ENCODE measurements around the gene BCAS4. TPM values are rescaled to one million over a fixed set of nuclear protein-coding genes. Genes with fewer than 3 reads are reported as not detected.

The BCAS4 gene
- total RNA-seq, 3 donors from 2014 or later (not counting 1 experiment from before 2014, with no cell fraction given): 7.7 to 13.5 (median 10.5) TPM

DNA sequence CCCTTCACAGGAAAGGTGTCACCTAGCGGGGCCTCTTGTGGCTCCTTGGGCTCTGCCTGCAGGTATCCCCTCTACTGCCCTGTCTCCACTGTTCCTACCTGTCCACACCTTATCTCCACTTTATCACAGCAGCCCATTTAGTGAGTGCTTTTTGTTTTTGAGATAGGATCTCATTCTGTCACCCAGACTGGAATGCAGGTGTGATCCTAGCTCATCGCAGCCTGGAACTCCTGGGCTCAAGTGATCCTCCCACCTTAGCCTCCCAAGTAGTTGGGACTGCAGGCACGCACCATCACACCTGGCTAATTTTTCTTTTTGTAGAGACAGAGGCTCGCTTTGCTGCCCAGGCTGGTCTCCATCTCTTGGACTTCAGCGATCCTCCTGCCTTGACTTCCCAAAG is 48.0 kb downstream of the BCAS4 start:
- no peak overlapping the region for H3K27ac Mint-ChIP-seq
- H3K4me3 ChIP-seq (ENCODE audit: low read length): no peak overlapping the region
- H3K36me3 Mint-ChIP-seq: no peaks in the 10 kb centered on the region
- no peaks in the 10 kb centered on the region for H3K27me3 ChIP-seq (ENCODE audit: control insufficient read depth, insufficient read depth, low read length)
- H3K4me1 ChIP-seq (ENCODE audit: control insufficient read depth, insufficient read depth, low read length): peaks cover 9% of the 10 kb centered on the region
- TF ChIP-seq, protein P1, sequence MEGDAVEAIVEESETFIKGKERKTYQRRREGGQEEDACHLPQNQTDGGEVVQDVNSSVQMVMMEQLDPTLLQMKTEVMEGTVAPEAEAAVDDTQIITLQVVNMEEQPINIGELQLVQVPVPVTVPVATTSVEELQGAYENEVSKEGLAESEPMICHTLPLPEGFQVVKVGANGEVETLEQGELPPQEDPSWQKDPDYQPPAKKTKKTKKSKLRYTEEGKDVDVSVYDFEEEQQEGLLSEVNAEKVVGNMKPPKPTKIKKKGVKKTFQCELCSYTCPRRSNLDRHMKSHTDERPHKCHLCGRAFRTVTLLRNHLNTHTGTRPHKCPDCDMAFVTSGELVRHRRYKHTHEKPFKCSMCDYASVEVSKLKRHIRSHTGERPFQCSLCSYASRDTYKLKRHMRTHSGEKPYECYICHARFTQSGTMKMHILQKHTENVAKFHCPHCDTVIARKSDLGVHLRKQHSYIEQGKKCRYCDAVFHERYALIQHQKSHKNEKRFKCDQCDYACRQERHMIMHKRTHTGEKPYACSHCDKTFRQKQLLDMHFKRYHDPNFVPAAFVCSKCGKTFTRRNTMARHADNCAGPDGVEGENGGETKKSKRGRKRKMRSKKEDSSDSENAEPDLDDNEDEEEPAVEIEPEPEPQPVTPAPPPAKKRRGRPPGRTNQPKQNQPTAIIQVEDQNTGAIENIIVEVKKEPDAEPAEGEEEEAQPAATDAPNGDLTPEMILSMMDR (IDR thresholded peaks at IDR 0.05): no peak
- no peak overlapping the region for H3K27ac ChIP-seq (ENCODE audit: low read length)
- intact Hi-C loops (cut with micrococcal nuclease): no loop called here
- H3K36me3 ChIP-seq (ENCODE audit: control insufficient read depth, insufficient read depth, low read length): peaks cover 2% of the 10 kb centered on the region
- H3K9me3 ChIP-seq (ENCODE audit: control insufficient read depth, insufficient read depth, low read length): no peaks in the 10 kb centered on the region
- no peaks in the 10 kb centered on the region for H3K27me3 Mint-ChIP-seq (ENCODE audit: low read depth in 2 of 2)
- H3K9me3 Mint-ChIP-seq: no peaks in the 10 kb centered on the region
- H3K4me1 Mint-ChIP-seq: no peaks in the 10 kb centered on the region
- H3K4me3 Mint-ChIP-seq: no peak overlapping the region
- no peak for ATAC-seq
- no peak for DNase-seq
- WGBS (ENCODE audit: insufficient coverage): 94% methylated on average over 5 of the region's 5 CpGs

DNA sequence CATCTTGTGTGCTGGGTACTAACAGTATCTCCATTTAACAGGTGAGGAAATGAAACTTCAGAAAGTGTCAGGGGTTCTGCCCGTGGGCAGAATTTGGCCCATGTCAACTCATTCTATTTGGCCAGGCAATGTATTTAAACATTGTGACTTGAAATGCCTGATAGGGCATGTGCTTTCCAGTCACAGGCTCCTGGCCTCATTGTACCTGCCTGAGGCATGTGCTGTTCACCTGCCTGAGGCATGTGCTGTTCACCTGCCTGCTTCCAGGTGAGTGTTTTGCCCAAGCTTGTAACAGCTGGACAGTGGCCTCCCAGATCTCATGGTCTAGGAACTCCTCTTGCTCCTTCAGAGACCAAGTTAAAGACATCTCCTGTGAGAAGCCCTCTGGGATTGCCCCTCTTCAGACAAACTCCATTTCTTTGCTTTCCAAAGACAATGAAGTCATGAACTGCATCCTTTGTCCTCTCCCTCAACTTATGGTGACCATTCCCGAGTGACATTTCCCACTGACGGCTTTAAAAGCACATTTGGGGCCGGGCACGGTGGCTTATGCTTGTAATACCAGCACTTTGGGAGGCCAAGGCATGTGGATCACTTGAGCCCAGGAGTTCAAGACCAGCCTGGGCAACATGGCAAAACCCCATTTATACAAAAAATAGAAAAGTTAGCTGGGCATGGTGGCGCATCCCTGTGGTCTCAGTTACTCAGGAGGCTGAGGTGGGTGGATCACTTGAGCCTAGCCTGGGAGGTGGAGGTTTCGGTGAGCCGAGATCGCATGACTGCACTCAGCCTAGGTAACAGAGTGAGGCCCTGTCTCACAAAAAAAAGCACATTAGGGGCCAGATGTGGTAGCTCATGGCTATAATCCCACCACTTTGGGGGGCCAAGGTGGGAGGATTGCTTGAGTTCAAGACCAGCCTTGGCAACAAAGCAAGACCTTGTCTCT is 48.7 kb downstream of the BCAS4 start:
- Mint-ChIP-seq H3K27me3 (ENCODE audit: low read depth in 2 of 2) (no peaks in the 10 kb centered on the region), H3K36me3 (no peaks in the 10 kb centered on the region), H3K4me3 (no peak overlapping the region), H3K4me1 (peaks cover 4 to 7% of the 10 kb centered on the region in 2 donors), H3K9me3 (no peaks in the 10 kb centered on the region), H3K27ac (no peak overlapping the region)
- 83% methylated on average over 9 of the region's 9 CpGs for WGBS (ENCODE audit: insufficient coverage)
- Histone ChIP-seq H3K36me3 (ENCODE audit: control insufficient read depth, insufficient read depth, low read length) (peaks cover 2% of the 10 kb centered on the region), H3K4me1 (ENCODE audit: control insufficient read depth, insufficient read depth, low read length) (peaks cover 10% of the 10 kb centered on the region), H3K27me3 (ENCODE audit: control insufficient read depth, insufficient read depth, low read length) (no peaks in the 10 kb centered on the region), H3K9me3 (ENCODE audit: control insufficient read depth, insufficient read depth, low read length) (no peaks in the 10 kb centered on the region), H3K27ac (ENCODE audit: low read length) (no peak overlapping the region), H3K4me3 (ENCODE audit: low read length) (no peak overlapping the region)
- intact Hi-C loops (cut with micrococcal nuclease): no loop called here
- no peak for DNase-seq
- TF ChIP-seq, protein P1 (IDR thresholded peaks at IDR 0.05): no peak
- ATAC-seq: no peak

DNA sequence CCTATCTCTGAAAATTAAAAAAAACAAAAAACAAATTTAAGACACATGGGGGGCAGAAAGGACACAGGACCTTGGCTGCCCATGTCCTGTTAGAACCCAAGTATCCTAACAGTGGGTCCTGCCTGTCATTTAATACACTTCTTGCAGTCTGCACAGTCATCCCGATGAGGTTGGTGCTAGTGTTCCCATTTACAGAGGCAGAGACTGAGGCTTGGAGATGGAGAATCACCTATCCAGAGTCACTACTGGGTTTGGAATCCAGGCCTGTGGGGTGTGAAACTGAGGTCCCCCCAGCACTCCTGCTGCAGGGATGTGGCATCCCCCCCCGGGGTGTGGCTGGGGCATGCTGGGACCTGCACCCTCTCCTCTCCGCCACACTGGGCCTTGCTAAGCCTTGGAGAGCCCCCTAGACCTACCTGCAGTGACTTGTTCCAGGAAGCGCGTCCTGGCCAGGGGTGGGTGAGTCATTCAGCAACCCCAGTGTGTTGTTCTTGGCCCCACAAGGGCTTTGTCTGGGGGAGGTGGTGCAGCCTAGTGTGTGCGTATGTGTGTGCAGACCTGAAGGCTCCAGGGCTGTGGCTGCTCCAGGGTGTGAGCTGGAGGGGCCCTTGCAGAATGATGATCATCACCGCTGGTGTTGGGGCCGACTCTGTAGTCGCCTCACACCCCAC is 49.7 kb downstream of the BCAS4 start:
- ATAC-seq: peak in 1 of 3 donors; percentile 47
- Histone ChIP-seq H3K27ac (ENCODE audit: low read length) (no peak overlapping the region), H3K27me3 (ENCODE audit: control insufficient read depth, insufficient read depth, low read length) (no peaks in the 10 kb centered on the region), H3K4me1 (ENCODE audit: control insufficient read depth, insufficient read depth, low read length) (peaks cover 18% of the 10 kb centered on the region), H3K4me3 (ENCODE audit: low read length) (no peak overlapping the region), H3K36me3 (ENCODE audit: control insufficient read depth, insufficient read depth, low read length) (peaks cover 2% of the 10 kb centered on the region), H3K9me3 (ENCODE audit: control insufficient read depth, insufficient read depth, low read length) (no peaks in the 10 kb centered on the region)
- Mint-ChIP-seq H3K4me1 (peaks cover 10 to 16% of the 10 kb centered on the region in 2 donors), H3K36me3 (no peaks in the 10 kb centered on the region), H3K4me3 (no peak overlapping the region), H3K27ac (no peak overlapping the region), H3K27me3 (ENCODE audit: low read depth in 2 of 2) (no peaks in the 10 kb centered on the region), H3K9me3 (no peaks in the 10 kb centered on the region)
- intact Hi-C loops (cut with micrococcal nuclease): no loop called here
- WGBS (ENCODE audit: insufficient coverage): 79% methylated on average over 9 of the region's 9 CpGs
- peak in 1 of 2 donors; percentile 29 for DNase-seq
- TF ChIP-seq, protein P1 (IDR thresholded peaks at IDR 0.05): no peak

Data from natural killer cell (primary cell).